A673 (cell line): ENCODE measurements around the gene SHROOM3. TPM values are rescaled to one million over a fixed set of nuclear protein-coding genes. Genes with fewer than 3 reads are reported as not detected.

ENCODE experiments used
- BruUV-seq: library from RNA; stranded (reverse); fragments of 400-500 nt; replicated peaks from 2 replicates; lab custom pipeline; 2021; lab: Mats Ljungman, UMichigan
- CTCF ChIA-PET: fragments of 300-600 bp; sonication (Branson Sonifier 250); formaldehyde crosslinking; loops from one replicate; lab custom pipeline; 2022; ENCODE audit warnings: antibody characterized with exemption; lab: Charles Lee
- POLR2A ChIA-PET: fragments of 300-600 bp; sonication (Branson Sonifier 250); formaldehyde crosslinking; loops from one replicate; lab custom pipeline; 2022; ENCODE audit warnings: antibody characterized with exemption; ENCODE audit not compliant: low non-redundant PET; lab: Charles Lee
- DNase-seq: peaks from one replicate; pipeline ENCODE4 v3.0.0-alpha.2; 2015; ENCODE audit warnings: low spot score
- H3K27ac ChIP-seq: fragments of 200-600 bp; sonication (generic); 2 replicates; pipeline ENCODE4 v1.5.1; 2016; ENCODE audit warnings: mixed run types, low read depth, mild to moderate bottlenecking, mixed read lengths, antibody characterized with exemption, low read length; ENCODE audit not compliant: poor library complexity, severe bottlenecking
- H3K27me3 ChIP-seq: fragments of 200-600 bp; sonication (generic); replicated peaks from 2 replicates; pipeline ENCODE4 v1.6.1; 2017; ENCODE audit warnings: mixed run types, low read depth, mild to moderate bottlenecking, mixed read lengths, antibody characterized with exemption, low read length; ENCODE audit not compliant: insufficient read depth, poor library complexity
- H3K36me3 ChIP-seq: fragments of 200-600 bp; sonication (generic); 2 replicates; pipeline ENCODE4 v1.6.1; 2016; ENCODE audit warnings: mixed run types, mild to moderate bottlenecking, mixed read lengths, antibody characterized with exemption, low read length; ENCODE audit not compliant: insufficient read depth, poor library complexity, severe bottlenecking
- H3K4me1 ChIP-seq: fragments of 200-600 bp; sonication (generic); 2 replicates; pipeline ENCODE4 v1.6.1; 2017; ENCODE audit warnings: mixed run types, mild to moderate bottlenecking, mixed read lengths, antibody characterized with exemption, low read length; ENCODE audit not compliant: insufficient read depth, poor library complexity, severe bottlenecking
- H3K4me3 ChIP-seq: fragments of 200-600 bp; sonication (generic); 2 replicates; pipeline ENCODE4 v1.5.1; 2016; ENCODE audit warnings: low read depth, mixed run types, mild to moderate bottlenecking, mixed read lengths, low read length; ENCODE audit not compliant: poor library complexity, severe bottlenecking
- H3K9me3 ChIP-seq: fragments of 200-600 bp; sonication (generic); 2 replicates; pipeline ENCODE4 v1.6.1; 2016; ENCODE audit warnings: mixed run types, low read depth, mild to moderate bottlenecking, mixed read lengths, antibody characterized with exemption, low read length; ENCODE audit not compliant: poor library complexity, severe bottlenecking
- EZH2 ChIP-seq: fragments of 200-600 bp; sonication (generic); IDR thresholded peaks from 2 replicates; pipeline ENCODE4 v1.6.1; 2017; ENCODE audit warnings: borderline replicate concordance, low read depth, mild to moderate bottlenecking, mixed read lengths, antibody characterized with exemption, low read length; ENCODE audit not compliant: poor library complexity, severe bottlenecking
- intact Hi-C: fragments of 100-400 bp; cut with micrococcal nuclease; formaldehyde crosslinking; loops from one replicate; pipeline ENCODE4 v1.10.0; 2022; ENCODE audit not compliant: unreplicated experiment
- total RNA-seq: library from RNA; stranded (reverse); gene quantifications from 2 replicates; pipeline ENCODE4 v1.2.3, GENCODE V29; 2021
- TF ChIP-seq, protein P1 (sequence below): fragments of 300-800, 200-600 bp; sonication (generic); conservative IDR thresholded peaks from 2 replicates; pipeline ENCODE4 v1.5.1; 2017; ENCODE audit warnings: low read depth, mild to moderate bottlenecking, antibody characterized with exemption, low read length, moderate library complexity, mixed read lengths

SHROOM3 gene
- total RNA-seq, 1 experiment from 2014 or later, result 9.3 TPM

- TF ChIP-seq, protein P1, sequence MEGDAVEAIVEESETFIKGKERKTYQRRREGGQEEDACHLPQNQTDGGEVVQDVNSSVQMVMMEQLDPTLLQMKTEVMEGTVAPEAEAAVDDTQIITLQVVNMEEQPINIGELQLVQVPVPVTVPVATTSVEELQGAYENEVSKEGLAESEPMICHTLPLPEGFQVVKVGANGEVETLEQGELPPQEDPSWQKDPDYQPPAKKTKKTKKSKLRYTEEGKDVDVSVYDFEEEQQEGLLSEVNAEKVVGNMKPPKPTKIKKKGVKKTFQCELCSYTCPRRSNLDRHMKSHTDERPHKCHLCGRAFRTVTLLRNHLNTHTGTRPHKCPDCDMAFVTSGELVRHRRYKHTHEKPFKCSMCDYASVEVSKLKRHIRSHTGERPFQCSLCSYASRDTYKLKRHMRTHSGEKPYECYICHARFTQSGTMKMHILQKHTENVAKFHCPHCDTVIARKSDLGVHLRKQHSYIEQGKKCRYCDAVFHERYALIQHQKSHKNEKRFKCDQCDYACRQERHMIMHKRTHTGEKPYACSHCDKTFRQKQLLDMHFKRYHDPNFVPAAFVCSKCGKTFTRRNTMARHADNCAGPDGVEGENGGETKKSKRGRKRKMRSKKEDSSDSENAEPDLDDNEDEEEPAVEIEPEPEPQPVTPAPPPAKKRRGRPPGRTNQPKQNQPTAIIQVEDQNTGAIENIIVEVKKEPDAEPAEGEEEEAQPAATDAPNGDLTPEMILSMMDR, result no peak
- no peak for TF ChIP-seq EZH2
- intact Hi-C loops, result loop anchor here (5.0 kb wide), 1 partner anchor 325 kb away; no protein-coding TSS in a partner anchor
These were observed 322.4 kb downstream of the SHROOM3 start for GRCh38 chr4:76757418-76757939.

GRCh38 chr4:76758290-76758882 is 323.4 kb downstream of the SHROOM3 start:
- BruUV-seq, result no TSS peak
- ChIA-PET CTCF (interaction anchor here (0.6 kb wide), 4 partner anchors 56 to 266 kb away, joined by 3 to 6 read pairs (median 4); no protein-coding TSS in a partner anchor), POLR2A (no interaction called here)
- Histone ChIP-seq H3K27me3 (no peaks in the 10 kb centered on the region), H3K9me3 (no peaks in the 10 kb centered on the region), H3K4me1 (peaks cover 9% of the 10 kb centered on the region), H3K36me3 (no peaks in the 10 kb centered on the region), H3K4me3 (no peak overlapping the region), H3K27ac (no peak overlapping the region)
- intact Hi-C loops, result loop anchor here (5.0 kb wide), 1 partner anchor 326 kb away; no protein-coding TSS in a partner anchor
- peak; percentile 40 for DNase-seq
- TF ChIP-seq EZH2, result no peak
- TF ChIP-seq, protein P1, result peak; percentile 70

More at GRCh38 chr4:76757418-76757939, 322.4 kb downstream of the SHROOM3 start:
- Histone ChIP-seq H3K27ac (no peak overlapping the region), H3K4me3 (no peak overlapping the region), H3K36me3 (no peaks in the 10 kb centered on the region), H3K27me3 (no peaks in the 10 kb centered on the region), H3K4me1 (peaks cover 15% of the 10 kb centered on the region), H3K9me3 (no peaks in the 10 kb centered on the region)
- DNase-seq, result no peak
- no TSS peak for BruUV-seq
- ChIA-PET CTCF (interaction anchor here (0.6 kb wide), 4 partner anchors 55 to 267 kb away, joined by 3 to 6 read pairs (median 4); no protein-coding TSS in a partner anchor), POLR2A (no interaction called here)

GRCh38 chr4:76758996-76759395 is 324.0 kb downstream of the SHROOM3 start:
- CTCF ChIA-PET, result no interaction called here
- Histone ChIP-seq H3K27ac (no peak overlapping the region), H3K27me3 (no peaks in the 10 kb centered on the region), H3K36me3 (no peaks in the 10 kb centered on the region), H3K4me3 (no peak overlapping the region), H3K4me1 (peaks cover 3% of the 10 kb centered on the region), H3K9me3 (no peaks in the 10 kb centered on the region)
- POLR2A ChIA-PET, result no interaction called here
- no TSS peak for BruUV-seq
- TF ChIP-seq EZH2, result no peak
- TF ChIP-seq, protein P1, result no peak
- no peak for DNase-seq
- intact Hi-C loops, result loop anchor here (5.0 kb wide), 1 partner anchor 327 kb away; no protein-coding TSS in a partner anchor
